ENCODE measurements around the gene WWC2.

Gene WWC2

GRCh38 chr4:183106839-183107238, 7.8 kb downstream of the WWC2 start:
- Histone ChIP-seq H3K4me1 (no peaks in the 10 kb centered on the region), H3K36me3 (ENCODE audit: control insufficient read depth, insufficient read depth, low read length) (no peaks in the 10 kb centered on the region), H3K27me3 (ENCODE audit: control insufficient read depth, insufficient read depth, low read length) (no peaks in the 10 kb centered on the region), H2AFZ (no peak overlapping the region), H3K4me3 (ENCODE audit: low read depth, low read length) (no peak overlapping the region), H3K27ac (no peak overlapping the region), H3K79me2 (no peaks in the 10 kb centered on the region), H3K4me2 (ENCODE audit: low read length) (no peak overlapping the region), H3K9me3 (ENCODE audit: control insufficient read depth, low read length) (no peaks in the 10 kb centered on the region), H3K9ac (no peak overlapping the region)
- TF ChIP-seq, protein P1, sequence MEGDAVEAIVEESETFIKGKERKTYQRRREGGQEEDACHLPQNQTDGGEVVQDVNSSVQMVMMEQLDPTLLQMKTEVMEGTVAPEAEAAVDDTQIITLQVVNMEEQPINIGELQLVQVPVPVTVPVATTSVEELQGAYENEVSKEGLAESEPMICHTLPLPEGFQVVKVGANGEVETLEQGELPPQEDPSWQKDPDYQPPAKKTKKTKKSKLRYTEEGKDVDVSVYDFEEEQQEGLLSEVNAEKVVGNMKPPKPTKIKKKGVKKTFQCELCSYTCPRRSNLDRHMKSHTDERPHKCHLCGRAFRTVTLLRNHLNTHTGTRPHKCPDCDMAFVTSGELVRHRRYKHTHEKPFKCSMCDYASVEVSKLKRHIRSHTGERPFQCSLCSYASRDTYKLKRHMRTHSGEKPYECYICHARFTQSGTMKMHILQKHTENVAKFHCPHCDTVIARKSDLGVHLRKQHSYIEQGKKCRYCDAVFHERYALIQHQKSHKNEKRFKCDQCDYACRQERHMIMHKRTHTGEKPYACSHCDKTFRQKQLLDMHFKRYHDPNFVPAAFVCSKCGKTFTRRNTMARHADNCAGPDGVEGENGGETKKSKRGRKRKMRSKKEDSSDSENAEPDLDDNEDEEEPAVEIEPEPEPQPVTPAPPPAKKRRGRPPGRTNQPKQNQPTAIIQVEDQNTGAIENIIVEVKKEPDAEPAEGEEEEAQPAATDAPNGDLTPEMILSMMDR (IDR thresholded peaks at IDR 0.05), result no peak

DNA sequence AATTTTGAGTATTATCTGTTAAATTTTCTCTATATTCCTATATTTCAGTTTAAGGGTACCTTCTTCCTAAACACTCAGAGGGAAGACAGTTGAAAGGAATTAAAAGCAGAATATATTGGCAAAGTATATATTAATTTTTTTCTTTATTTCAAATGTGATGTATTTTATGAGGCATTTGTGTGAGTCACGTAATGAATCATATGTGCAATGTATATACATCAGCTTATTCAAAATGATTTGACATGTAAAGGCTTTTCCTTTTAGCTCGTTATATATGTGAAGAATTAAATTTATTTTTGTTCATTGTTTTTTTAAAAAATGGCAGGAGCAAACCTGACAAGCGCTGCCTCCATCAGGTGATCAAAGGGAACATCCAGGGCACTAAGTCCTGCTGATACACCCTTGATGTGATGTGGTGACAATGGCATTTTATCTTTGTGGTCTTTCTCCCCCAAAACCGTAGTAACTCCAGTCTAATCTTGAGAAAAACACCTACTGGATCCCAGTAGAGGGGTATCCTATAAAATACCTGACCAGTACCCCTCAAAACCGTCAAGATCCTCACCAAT, 8.9 kb downstream of the WWC2 start:
- no peak overlapping the region for H3K27ac ChIP-seq
- no peak overlapping the region for H3K4me2 ChIP-seq (ENCODE audit: low read length)
- no peak overlapping the region for H3K4me3 ChIP-seq (ENCODE audit: low read depth, low read length)
- TF ChIP-seq, protein P1 (IDR thresholded peaks at IDR 0.05), result no peak
- H2AFZ ChIP-seq, result no peak overlapping the region
- no peaks in the 10 kb centered on the region for H3K79me2 ChIP-seq
- peaks cover 3% of the 10 kb centered on the region for H3K4me1 ChIP-seq
- no peak overlapping the region for H3K9ac ChIP-seq
- H3K27me3 ChIP-seq (ENCODE audit: control insufficient read depth, insufficient read depth, low read length), result no peaks in the 10 kb centered on the region
- H3K36me3 ChIP-seq (ENCODE audit: control insufficient read depth, insufficient read depth, low read length), result no peaks in the 10 kb centered on the region
- no peaks in the 10 kb centered on the region for H3K9me3 ChIP-seq (ENCODE audit: control insufficient read depth, low read length)

DNA sequence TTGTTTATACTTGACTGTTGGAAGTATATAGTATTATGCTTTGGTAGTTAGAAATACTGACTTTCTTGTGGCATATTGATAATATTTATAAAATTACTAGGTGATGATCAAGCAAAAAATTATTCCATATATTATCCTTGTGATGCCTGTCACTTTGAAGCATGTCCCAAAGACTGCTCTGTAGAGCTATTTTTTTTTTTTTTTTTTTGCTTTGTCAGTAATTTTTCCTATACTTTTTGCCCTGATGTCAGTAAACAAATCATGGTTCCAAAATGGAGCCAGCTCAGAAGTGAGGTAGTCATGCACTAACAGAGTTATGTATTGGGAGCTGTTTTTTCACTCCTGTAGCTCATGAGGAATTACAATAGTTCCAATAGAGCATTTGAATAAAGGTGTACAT, 11.2 kb downstream of the WWC2 start:
- H3K4me3 ChIP-seq (ENCODE audit: low read depth, low read length), result no peak overlapping the region
- no peaks in the 10 kb centered on the region for H3K79me2 ChIP-seq
- H3K27me3 ChIP-seq (ENCODE audit: control insufficient read depth, insufficient read depth, low read length), result no peaks in the 10 kb centered on the region
- no peak overlapping the region for H3K4me2 ChIP-seq (ENCODE audit: low read length)
- TF ChIP-seq, protein P1 (IDR thresholded peaks at IDR 0.05), result no peak
- H3K9ac ChIP-seq, result no peak overlapping the region
- no peaks in the 10 kb centered on the region for H3K9me3 ChIP-seq (ENCODE audit: control insufficient read depth, low read length)
- no peak overlapping the region for H2AFZ ChIP-seq
- peaks cover 3% of the 10 kb centered on the region for H3K4me1 ChIP-seq
- no peaks in the 10 kb centered on the region for H3K36me3 ChIP-seq (ENCODE audit: control insufficient read depth, insufficient read depth, low read length)
- H3K27ac ChIP-seq, result no peak overlapping the region

- Histone ChIP-seq H2AFZ (no peak overlapping the region), H3K27ac (no peak overlapping the region)
- TF ChIP-seq, protein P1 (IDR thresholded peaks at IDR 0.05), result no peak
Measured at GRCh38 chr4:183111452-183111885, 12.4 kb downstream of the WWC2 start.

GRCh38 chr4:183118141-183118540, 19.1 kb downstream of the WWC2 start:
- Histone ChIP-seq H3K79me2 (no peaks in the 10 kb centered on the region), H3K9ac (no peak overlapping the region), H3K27me3 (ENCODE audit: control insufficient read depth, insufficient read depth, low read length) (no peaks in the 10 kb centered on the region), H3K4me3 (ENCODE audit: low read depth, low read length) (no peak overlapping the region), H3K36me3 (ENCODE audit: control insufficient read depth, insufficient read depth, low read length) (no peaks in the 10 kb centered on the region), H3K9me3 (ENCODE audit: control insufficient read depth, low read length) (no peaks in the 10 kb centered on the region), H3K4me1 (no peaks in the 10 kb centered on the region), H2AFZ (no peak overlapping the region), H3K27ac (no peak overlapping the region), H3K4me2 (ENCODE audit: low read length) (no peak overlapping the region)
- TF ChIP-seq, protein P1 (IDR thresholded peaks at IDR 0.05), result no peak

More at GRCh38 chr4:183111452-183111885, 12.4 kb downstream of the WWC2 start:
- H3K4me1 ChIP-seq, result peaks cover 3% of the 10 kb centered on the region
- H3K4me3 ChIP-seq (ENCODE audit: low read depth, low read length), result no peak overlapping the region
- H3K79me2 ChIP-seq, result no peaks in the 10 kb centered on the region
- no peaks in the 10 kb centered on the region for H3K27me3 ChIP-seq (ENCODE audit: control insufficient read depth, insufficient read depth, low read length)
- no peak overlapping the region for H3K4me2 ChIP-seq (ENCODE audit: low read length)
- no peak overlapping the region for H3K9ac ChIP-seq
- H3K36me3 ChIP-seq (ENCODE audit: control insufficient read depth, insufficient read depth, low read length), result no peaks in the 10 kb centered on the region
- H3K9me3 ChIP-seq (ENCODE audit: control insufficient read depth, low read length), result no peaks in the 10 kb centered on the region

Data from parathyroid adenoma (tissue), 2 donors.